GM18498 (cell line): ENCODE results near the gene RUVBL1.
"Not testable (repeated sequence)": the region's sequence is repeated elsewhere in the genome, so short reads cannot be mapped to it uniquely, and the experiment has no call there.

Experiments
- ATAC-seq: cut with Tn5 transposase; IDR thresholded peaks from one replicate; pipeline ENCODE4 v1.9.1; 2021; ENCODE audit warnings: mild to moderate bottlenecking, moderate library complexity; ENCODE audit not compliant: unreplicated experiment

Gene RUVBL1

GRCh38 chr3:128123538-128124368 is at the start of gene RUVBL1:
RUVBL1 (minus strand) TSS chr3:128123812; CDS start chr3:128123724, 88 bp downstream.
- ATAC-seq, result peak; percentile 99

- ATAC-seq, result no peak
These were observed 49.6 kb upstream of the RUVBL1 start for GRCh38 chr3:128173200-128173599.

- no peak for ATAC-seq
These were observed 47.4 kb upstream of the RUVBL1 start for GRCh38 chr3:128170866-128171516.

DNA sequence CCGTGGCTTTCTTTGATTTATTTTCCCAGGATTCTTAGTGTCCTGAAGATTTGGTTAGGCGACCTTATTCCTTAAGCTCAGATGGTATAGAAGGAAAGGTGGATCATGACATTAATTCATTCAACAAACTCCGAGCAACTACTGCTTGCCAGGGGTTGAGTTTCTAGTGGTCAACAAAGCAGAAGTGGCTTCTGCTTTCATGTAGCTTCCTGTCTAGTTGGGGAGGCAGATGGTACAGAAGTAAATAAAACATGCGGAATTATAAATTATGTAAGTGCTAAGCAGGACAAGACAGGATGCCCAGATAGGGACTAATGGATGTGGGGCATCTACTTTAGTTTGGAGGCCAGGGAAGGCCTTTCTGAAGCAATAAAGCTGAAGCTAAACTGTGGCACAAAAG is 45.2 kb upstream of the RUVBL1 start:
- no peak for ATAC-seq

DNA sequence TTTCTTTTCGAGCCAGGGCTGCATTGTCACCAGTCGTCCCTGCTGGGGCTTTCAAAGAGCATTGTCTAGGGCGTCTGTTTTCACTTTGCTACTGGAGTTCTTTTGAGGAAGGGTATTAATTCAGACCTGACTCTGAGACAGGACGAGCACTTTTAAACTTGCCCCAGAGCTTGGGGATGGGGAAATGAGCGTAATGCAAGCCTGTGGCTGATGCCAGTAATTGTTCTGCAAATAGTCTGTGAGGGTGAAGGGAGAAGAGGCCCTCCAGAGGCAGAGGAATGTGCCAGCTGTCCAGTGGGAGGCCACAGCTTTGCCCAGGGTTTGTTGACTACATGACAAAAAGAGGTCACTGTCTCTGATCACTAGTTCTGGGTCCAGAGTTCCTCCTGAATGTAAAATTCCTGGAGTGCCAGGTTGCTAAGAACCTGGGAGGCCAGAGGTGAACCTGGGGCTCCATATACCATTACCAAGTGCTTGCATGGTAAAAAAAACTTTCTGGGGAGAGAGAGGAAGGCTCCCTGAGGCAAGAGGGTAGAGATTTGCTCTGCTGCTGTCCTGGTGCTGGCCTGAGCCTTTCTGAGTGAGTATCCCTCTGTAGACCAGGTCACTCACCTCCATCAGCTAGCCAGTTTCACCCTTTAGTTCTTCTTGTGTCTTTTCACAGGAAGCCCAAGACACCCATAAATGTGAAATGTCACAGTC is 44.5 kb upstream of the RUVBL1 start:
- no peak for ATAC-seq

DNA sequence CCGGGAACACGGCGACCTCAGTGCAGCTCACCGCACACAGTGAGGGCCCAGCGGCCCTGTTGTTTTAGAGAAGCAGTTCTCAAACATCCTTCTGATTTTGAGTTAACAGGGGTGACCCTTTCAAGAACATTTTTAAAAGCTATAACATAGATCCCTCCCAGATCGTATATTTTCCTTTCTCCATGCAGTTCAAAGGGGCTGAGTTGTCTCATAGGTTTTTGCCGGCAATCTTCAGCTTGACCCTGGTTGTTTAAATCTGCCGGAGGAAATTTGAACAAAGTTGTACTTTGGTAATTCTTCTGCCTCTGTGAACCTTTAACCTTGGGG is 44.0 kb upstream of the RUVBL1 start:
- no peak for ATAC-seq

DNA sequence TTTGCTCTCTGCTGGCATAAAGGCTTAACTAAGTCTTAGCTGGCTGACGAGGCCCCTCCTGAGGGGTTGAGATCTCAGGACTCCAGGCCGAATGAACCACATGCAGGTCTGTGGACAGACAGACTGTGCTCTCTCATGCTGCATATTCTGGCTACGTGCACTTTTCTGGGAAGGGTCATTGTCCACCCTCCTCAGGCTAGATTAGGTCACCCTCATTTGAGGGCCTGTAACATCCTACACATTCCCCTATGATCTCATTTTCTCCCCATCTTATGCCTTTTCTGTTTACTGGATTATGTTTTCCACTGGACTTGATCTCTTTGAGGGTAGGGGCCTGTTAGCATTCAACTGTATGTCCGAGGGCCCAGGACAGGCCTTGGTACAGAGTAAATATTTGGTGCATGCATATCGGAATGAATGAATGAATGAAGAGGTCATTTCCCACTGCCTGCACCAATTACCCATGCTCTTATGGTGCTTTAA is 43.4 kb upstream of the RUVBL1 start:
- no peak for ATAC-seq

- no peak for ATAC-seq
These were observed 39.8 kb upstream of the RUVBL1 start for GRCh38 chr3:128163432-128163831.

DNA sequence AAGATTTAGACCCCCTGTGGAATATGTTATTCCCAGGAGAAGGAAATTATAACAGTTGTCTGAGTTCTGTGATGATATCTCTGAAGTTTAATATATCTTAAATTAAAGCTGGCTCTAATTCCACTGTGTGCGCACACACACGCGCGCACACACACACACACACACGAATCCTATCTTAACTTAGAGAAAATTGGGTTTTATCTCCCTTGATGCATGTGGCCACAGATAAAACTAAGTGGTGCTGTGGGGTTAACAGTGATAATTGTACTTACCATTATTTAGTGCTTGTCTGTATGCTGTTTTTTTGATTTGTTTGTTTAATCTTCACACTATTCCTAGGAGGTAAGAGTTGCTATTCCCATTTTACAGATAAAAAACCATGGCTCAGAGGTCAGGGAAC is 37.0 kb upstream of the RUVBL1 start:
- no peak for ATAC-seq

DNA sequence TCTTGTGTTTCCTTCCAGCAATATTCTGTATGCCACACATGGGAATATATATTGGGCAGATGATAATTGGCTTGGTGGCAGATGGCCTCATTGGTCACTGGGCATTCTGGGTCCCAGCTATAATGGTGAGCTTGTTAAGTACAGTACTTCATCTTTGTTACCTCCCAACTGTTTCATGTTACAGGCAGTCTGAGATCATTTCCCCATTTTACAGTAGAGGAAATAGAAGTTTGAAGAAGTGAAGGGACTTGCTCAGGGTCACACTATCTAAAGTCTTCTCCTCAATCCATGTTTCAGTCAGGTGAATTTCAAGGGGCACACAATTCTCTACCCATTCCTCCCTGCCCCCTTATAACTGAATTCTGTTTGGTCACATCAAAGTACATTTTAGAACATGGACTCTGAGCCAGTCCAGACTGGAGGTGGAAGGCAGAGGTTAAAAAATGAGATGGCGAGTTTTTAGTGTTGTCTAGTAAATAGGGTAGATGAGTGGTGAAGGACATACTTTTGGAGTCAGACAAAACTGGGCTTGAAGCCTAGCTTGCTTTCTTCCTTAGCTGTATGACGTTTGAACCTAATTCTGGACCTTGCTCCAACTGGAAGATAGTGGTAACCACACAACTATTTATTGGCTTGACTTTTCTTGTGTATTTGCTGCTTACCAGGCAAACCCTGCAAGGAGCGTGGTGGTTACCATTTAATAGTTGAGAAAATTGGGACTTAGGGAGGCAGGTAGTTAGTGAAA is 32.2 kb upstream of the RUVBL1 start:
- no peak for ATAC-seq

DNA sequence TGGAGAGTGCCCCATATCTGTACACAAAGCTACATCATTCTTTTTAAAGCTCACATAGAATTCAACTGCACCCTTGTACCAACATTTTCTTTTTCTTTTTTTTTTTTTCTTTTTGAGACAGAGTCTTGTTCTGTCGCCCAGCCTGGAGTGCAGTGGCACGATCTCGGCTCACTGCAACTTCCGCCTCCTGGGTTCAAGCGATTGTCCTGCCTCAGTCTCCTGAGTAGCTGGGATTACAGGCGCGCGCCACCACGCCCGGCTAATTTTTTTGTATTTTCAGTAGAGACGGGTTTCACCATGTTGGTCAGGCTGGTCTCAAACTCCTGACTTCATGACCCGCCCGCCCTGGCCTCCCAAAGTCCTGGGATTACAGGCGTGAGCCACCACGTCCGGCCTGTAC is 30.7 kb upstream of the RUVBL1 start:
- not testable (repeated sequence) for ATAC-seq

DNA sequence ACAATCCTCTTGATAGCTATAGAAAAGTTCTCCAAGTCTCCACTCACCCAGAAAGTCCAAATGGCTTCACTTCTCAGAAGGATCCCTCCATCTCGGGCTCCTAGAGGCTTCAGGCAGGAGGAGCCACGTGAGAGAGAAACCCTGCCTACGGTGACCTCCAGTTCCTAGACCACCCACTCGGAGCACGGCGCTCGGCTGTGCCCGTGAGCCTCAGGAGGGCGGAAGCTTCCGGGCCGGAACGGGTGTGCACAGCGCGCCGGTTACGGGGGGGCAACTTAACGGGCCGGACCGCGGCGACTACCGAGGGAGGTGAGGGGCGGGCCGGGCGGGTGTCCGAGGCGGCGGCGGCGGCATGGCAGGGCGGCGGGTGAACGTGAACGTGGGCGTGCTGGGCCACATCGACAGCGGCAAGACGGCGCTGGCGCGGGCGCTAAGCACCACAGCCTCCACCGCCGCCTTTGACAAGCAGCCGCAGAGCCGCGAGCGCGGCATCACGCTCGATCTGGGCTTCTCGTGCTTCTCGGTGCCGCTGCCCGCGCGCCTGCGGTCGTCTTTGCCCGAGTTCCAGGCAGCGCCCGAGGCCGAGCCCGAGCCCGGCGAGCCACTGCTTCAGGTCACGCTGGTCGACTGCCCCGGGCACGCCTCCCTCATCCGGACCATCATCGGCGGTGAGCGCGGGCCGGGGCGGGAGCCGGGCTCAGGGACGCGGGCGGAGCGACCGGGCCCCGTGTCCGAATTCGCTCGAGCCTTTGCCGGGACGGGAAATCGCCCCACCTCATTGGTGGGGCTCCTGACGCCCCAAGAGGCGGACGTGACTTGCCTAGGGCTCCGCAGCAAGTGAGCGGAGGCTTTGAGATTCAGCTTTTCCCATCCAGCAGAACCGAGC is 29.8 kb upstream of the RUVBL1 start, which contains the start of gene EEFSEC:
Gene EEFSEC (plus strand): TSS at position 326 of the 886 bp plus-strand sequence. CDS start 27 bp downstream, at position 353.
- ATAC-seq, result peak; percentile 93

DNA sequence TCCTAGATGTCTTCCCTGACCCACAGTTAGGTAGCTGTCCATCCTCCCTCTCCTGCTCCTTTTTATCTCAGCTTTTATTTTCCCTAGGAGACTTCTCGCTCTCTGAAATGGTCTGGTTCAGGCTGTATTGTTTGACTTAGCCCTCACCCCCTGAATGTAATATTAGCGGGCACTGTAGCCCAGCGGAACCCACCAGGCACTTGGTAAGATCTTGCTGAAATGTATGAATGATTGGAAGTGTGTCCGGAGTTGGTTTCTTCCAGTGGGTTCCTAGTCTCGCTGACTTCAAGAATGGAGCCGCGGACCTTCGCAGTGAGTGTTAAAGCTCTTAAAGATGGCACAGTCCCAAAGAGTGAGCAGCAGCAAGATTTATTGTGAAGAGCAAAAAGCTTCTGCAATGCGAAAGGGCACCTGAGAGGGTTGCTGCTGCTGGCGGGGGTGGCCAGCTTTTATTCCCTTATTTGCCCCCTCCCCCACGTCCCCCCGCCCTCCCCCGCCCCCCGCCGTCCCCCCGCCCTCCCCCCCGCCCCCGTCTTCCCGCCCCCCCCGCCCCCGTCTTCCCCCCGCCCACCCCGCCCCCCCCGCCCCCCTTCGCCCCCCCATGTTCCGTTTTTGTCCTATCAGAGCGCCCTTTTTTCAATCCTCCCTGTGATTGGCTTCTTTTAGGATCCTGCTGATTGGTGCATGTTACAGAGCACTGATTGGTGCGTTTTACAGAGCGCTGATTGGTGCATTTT is 29.0 kb upstream of the RUVBL1 start:
- ATAC-seq, result peak; percentile 45

GRCh38 chr3:128151758-128152274 is 28.2 kb upstream of the RUVBL1 start:
- no peak for ATAC-seq

DNA sequence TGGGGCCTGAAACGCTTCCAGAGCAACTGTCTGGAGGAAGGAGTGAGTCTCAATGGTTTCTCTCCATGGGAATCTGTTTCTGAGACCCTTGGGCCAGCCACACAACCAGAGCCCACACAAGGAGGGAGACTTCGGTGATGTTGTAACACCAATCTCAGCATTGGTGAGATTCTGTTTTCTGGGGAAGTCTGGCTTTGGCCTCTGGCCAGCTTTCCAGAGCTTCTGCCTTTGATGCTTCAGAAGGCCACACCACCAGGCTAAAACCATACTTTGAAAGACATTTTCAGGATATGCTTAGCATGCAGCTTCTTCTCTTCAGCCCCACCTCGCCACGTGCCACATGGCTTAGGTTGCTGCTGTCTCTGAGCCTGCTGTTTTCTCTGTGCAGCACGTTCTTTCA is 26.0 kb upstream of the RUVBL1 start:
- ATAC-seq, result no peak

DNA sequence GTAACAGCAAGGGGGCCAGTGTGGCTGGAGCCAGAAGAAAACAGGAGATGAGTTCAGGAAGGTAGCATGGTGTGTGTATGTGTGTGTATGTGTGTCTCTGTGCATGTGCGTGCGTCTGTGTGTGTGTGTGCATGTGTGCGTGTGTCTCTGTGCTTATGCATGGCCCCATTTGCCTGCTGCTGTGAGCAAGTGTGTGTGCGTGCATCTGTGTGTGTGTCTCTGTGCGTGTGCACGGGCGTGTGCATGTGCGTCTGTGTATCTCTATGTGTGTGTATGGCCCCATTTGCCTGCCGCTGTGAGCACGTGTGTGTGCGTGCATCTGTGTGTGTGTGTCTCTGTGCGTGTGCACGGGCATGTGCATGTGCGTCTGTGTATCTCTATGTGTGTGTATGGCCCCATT is 22.6 kb upstream of the RUVBL1 start:
- ATAC-seq, result no peak

DNA sequence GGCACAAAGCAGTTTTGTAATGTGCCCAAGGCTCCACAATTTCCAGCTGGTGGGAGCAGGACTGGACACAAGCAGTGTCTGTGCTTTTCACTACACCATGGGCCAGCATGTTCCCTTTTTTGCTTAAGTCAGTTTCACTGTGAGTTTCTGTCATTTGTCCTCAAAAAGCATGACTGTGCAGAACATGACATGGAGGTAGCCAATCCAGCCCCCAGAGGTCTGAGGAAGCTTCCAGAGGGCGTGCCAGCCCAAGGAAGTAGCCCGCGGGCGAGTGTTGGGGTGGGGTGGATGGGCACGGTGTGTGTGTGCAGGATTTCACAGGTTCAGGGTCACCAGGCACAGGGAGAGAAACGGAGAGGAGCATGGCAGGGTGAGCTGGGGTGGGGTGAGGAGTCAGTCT is 21.7 kb upstream of the RUVBL1 start:
- no peak for ATAC-seq

GRCh38 chr3:128144512-128145187 is 21.0 kb upstream of the RUVBL1 start:
- no peak for ATAC-seq
